Measurements from ENCODE around the gene WNK2. TPM values are rescaled to one million over a fixed set of nuclear protein-coding genes. Genes with fewer than 3 reads are reported as not detected.
"Not testable (repeated sequence)": the region's sequence is repeated elsewhere in the genome, so short reads cannot be mapped to it uniquely, and the experiment has no call there.

Gene WNK2
- total and polyA plus RNA-seq, 2 of the 4 experiments (the other 2 are of a cell fraction), result not detected

GRCh38 chr9:93341820-93342219 lies 157.9 kb downstream of the WNK2 start:
- WGBS, 2 experiments (ENCODE audit: extremely low coverage in 2 of 2, insufficient read length in 1 of 2), result no CpG with 5 or more reads among the region's 5 CpGs
- H3K9me3 ChIP-seq (ENCODE audit: control insufficient read depth, insufficient read depth, low read length); H3K9ac ChIP-seq (ENCODE audit: low read depth, low read length); H3K56ac ChIP-seq (ENCODE audit: extremely low read depth, insufficient read depth, low read length); H2BK5ac ChIP-seq (ENCODE audit: low read depth, low read length, poor library complexity, severe bottlenecking); H2BK20ac ChIP-seq (ENCODE audit: low read depth, low read length); intact Hi-C loops (cut with micrococcal nuclease); H3K14ac ChIP-seq (replicated peaks; ENCODE audit: low read depth, low read length); H3K9me1 ChIP-seq (ENCODE audit: insufficient read depth, low read length); dilution Hi-C loops (cut with HindIII; ENCODE audit: low sequenced_read_pairs, unreplicated experiment); in situ Hi-C loops (cut with MboI; ENCODE audit: low sequenced_read_pairs); H2BK120ac ChIP-seq (ENCODE audit: low read depth, low read length); BruUV-seq (replicated peaks); CTCF ChIA-PET; H3K18ac ChIP-seq (ENCODE audit: low read depth, low read length); DNase-seq; H3K79me1 ChIP-seq (ENCODE audit: low read depth in 1 of 2, low read length in 2 of 2); H3K27ac ChIP-seq (ENCODE audit: insufficient read depth, low read length); H2AK5ac ChIP-seq (ENCODE audit: low read depth, low read length); H3K4me2 ChIP-seq (ENCODE audit: low read depth, low read length); ATAC-seq (ENCODE audit: low read depth); H4K8ac ChIP-seq (ENCODE audit: low read depth in 2 of 2, low read length in 2 of 2); H4K91ac ChIP-seq (ENCODE audit: insufficient read depth, low read depth, low read length); POLR2A ChIA-PET (ENCODE audit: unreplicated experiment); H3K4me3 ChIP-seq (ENCODE audit: insufficient read depth, low read depth, low read length); H3K23ac ChIP-seq (ENCODE audit: low read depth, low read length); H2AK9ac ChIP-seq (replicated peaks; ENCODE audit: low read depth, low read length, poor library complexity); H2AFZ ChIP-seq (replicated peaks; ENCODE audit: low read length, poor library complexity); H2BK15ac ChIP-seq (ENCODE audit: low read depth, low read length); H3K4ac ChIP-seq (ENCODE audit: low read depth, low read length); H4K20me1 ChIP-seq (ENCODE audit: insufficient read depth, low read length); H3K36me3 ChIP-seq (ENCODE audit: control insufficient read depth, insufficient read depth, low read length); H3K4me1 ChIP-seq (ENCODE audit: control insufficient read depth, insufficient read depth, low read length); H4K5ac ChIP-seq (ENCODE audit: low read depth, low read length): not testable (repeated sequence)
- H3K27me3 ChIP-seq (ENCODE audit: control insufficient read depth, insufficient read depth, low read length), result peaks cover 19% of the 10 kb centered on the region

GRCh38 chr9:93342428-93342827 lies 158.5 kb downstream of the WNK2 start:
- H4K20me1 ChIP-seq (ENCODE audit: insufficient read depth, low read length); H3K18ac ChIP-seq (ENCODE audit: low read depth, low read length); H2BK20ac ChIP-seq (ENCODE audit: low read depth, low read length); H3K27ac ChIP-seq (ENCODE audit: insufficient read depth, low read length); H3K56ac ChIP-seq (ENCODE audit: extremely low read depth, insufficient read depth, low read length); H3K4me3 ChIP-seq (ENCODE audit: insufficient read depth, low read depth, low read length); H2BK15ac ChIP-seq (ENCODE audit: low read depth, low read length); H2BK120ac ChIP-seq (ENCODE audit: low read depth, low read length); POLR2A ChIA-PET (ENCODE audit: unreplicated experiment); H3K4me2 ChIP-seq (ENCODE audit: low read depth, low read length); H3K79me1 ChIP-seq (ENCODE audit: low read depth in 1 of 2, low read length in 2 of 2); DNase-seq; H3K4ac ChIP-seq (ENCODE audit: low read depth, low read length); H3K9ac ChIP-seq (ENCODE audit: low read depth, low read length); H4K8ac ChIP-seq (ENCODE audit: low read depth in 2 of 2, low read length in 2 of 2); H4K91ac ChIP-seq (ENCODE audit: insufficient read depth, low read depth, low read length); CTCF ChIA-PET; H3K14ac ChIP-seq (replicated peaks; ENCODE audit: low read depth, low read length); H3K36me3 ChIP-seq (ENCODE audit: control insufficient read depth, insufficient read depth, low read length); H3K9me3 ChIP-seq (ENCODE audit: control insufficient read depth, insufficient read depth, low read length); H3K9me1 ChIP-seq (ENCODE audit: insufficient read depth, low read length); H2BK5ac ChIP-seq (ENCODE audit: low read depth, low read length, poor library complexity, severe bottlenecking); ATAC-seq (ENCODE audit: low read depth); H2AK9ac ChIP-seq (replicated peaks; ENCODE audit: low read depth, low read length, poor library complexity); dilution Hi-C loops (cut with HindIII; ENCODE audit: low sequenced_read_pairs, unreplicated experiment); in situ Hi-C loops (cut with MboI; ENCODE audit: low sequenced_read_pairs); BruUV-seq (replicated peaks); H3K4me1 ChIP-seq (ENCODE audit: control insufficient read depth, insufficient read depth, low read length); H4K5ac ChIP-seq (ENCODE audit: low read depth, low read length); H3K23ac ChIP-seq (ENCODE audit: low read depth, low read length); intact Hi-C loops (cut with micrococcal nuclease); H2AK5ac ChIP-seq (ENCODE audit: low read depth, low read length); H2AFZ ChIP-seq (replicated peaks; ENCODE audit: low read length, poor library complexity): not testable (repeated sequence)
- peaks cover 21% of the 10 kb centered on the region for H3K27me3 ChIP-seq (ENCODE audit: control insufficient read depth, insufficient read depth, low read length)
- 74% methylated on average over 4 of the region's 11 CpGs; no CpG with 5 or more reads in 1 of the 2 experiments for WGBS, 2 experiments (ENCODE audit: extremely low coverage in 2 of 2, insufficient read length in 1 of 2)

Data from IMR-90 (cell line).